B cell (primary cell): Measurements from ENCODE around the gene C6orf47. TPM values are rescaled to one million over a fixed set of nuclear protein-coding genes. Genes with fewer than 3 reads are reported as not detected.

Experiments used
- ATAC-seq: fragments of 200-7000 bp; cut with Tn5 transposase; one replicate; pipeline ENCODE4 v1.10.0; 2021; ENCODE audit warnings: low read depth, mild to moderate bottlenecking, moderate number of reproducible peaks, moderate library complexity
- CTCF ChIA-PET: fragments of 350-600 bp; sonication (Branson Sonifier 250); formaldehyde crosslinking; loops from one replicate; lab custom pipeline; 2021; ENCODE audit warnings: antibody characterized with exemption, inconsistent platforms; lab: Charles Lee
- POLR2A ChIA-PET: fragments of 350-600 bp; sonication (Branson Sonifier 250); formaldehyde crosslinking; loops from one replicate; lab custom pipeline; 2021; ENCODE audit warnings: antibody characterized with exemption; lab: Charles Lee
- DNase-seq: peaks from one replicate; pipeline ENCODE4 v3.0.0; 2013
- H2AFZ ChIP-seq: 2 replicates; pipeline ENCODE4 v1.6.1; 2012; ENCODE audit warnings: mild to moderate bottlenecking, low read depth, low read length; ENCODE audit not compliant: insufficient read depth, poor library complexity, severe bottlenecking
- H3K27ac ChIP-seq, 2 donors: 1 replicate in 1 of 2; 2 replicates in 1 of 2; pipeline ENCODE4 v1.5.1; 2012 to 2013; ENCODE audit warnings: low read length in 2 of 2, mild to moderate bottlenecking in 2 of 2, moderate library complexity in 1 of 2
- H3K27me3 ChIP-seq, 4 experiments: fragments of 200-600 bp in 1 of 4; sonication (generic) in 1 of 4; replicated peaks in 1 of 4; 1 replicate in 2 of 4; 2 replicates in 2 of 4; pipeline versions ENCODE4 v1.6.1 to v1.7.0; 2013 to 2016; ENCODE audit warnings: low read length in 3 of 4, mild to moderate bottlenecking in 2 of 4, mixed read lengths in 1 of 4, moderate library complexity in 1 of 4; ENCODE audit not compliant: insufficient read depth in 4 of 4, control insufficient read depth in 3 of 4; ENCODE audit errors: control extremely low read depth in 1 of 4
- H3K36me3 ChIP-seq, 2 experiments: replicated peaks in 1 of 2; 1 replicate in 1 of 2; 2 replicates in 1 of 2; pipeline versions ENCODE4 v1.6.1 to v1.7.1; 2013; ENCODE audit warnings: low read length in 1 of 2; ENCODE audit not compliant: insufficient read depth in 2 of 2, control insufficient read depth in 1 of 2; ENCODE audit errors: control extremely low read depth in 1 of 2, extremely low read depth in 1 of 2
- H3K4me1 ChIP-seq, 2 donors: fragments of 200-600 bp in 1 of 2; sonication (generic) in 1 of 2; 1 replicate in 1 of 2; 2 replicates in 1 of 2; pipeline versions ENCODE4 v1.5.1 to v1.6.1; 2013 to 2017; ENCODE audit warnings: low read length in 2 of 2; ENCODE audit not compliant: control insufficient read depth in 2 of 2, insufficient read depth in 2 of 2
- H3K4me2 ChIP-seq: replicated peaks from 2 replicates; pipeline ENCODE3; 2012; ENCODE audit warnings: mild to moderate bottlenecking, low read depth, low read length; ENCODE audit not compliant: poor library complexity, severe bottlenecking
- H3K4me3 ChIP-seq, 5 experiments: fragments of 200-600 bp in 1 of 5; sonication (generic) in 1 of 5; 1 replicate in 3 of 5; 2 replicates in 2 of 5; pipeline versions ENCODE4 v1.5.1 to v1.7.0; 2011 to 2016; ENCODE audit warnings: low read length in 4 of 5, mild to moderate bottlenecking in 4 of 5, low read depth in 2 of 5, control low read depth in 1 of 5, moderate library complexity in 1 of 5; ENCODE audit not compliant: insufficient read depth in 1 of 5; ENCODE audit errors: control extremely low read depth in 1 of 5, extremely low read depth in 1 of 5
- H3K79me2 ChIP-seq: fragments of 200-600 bp; sonication (generic); one replicate; pipeline ENCODE4 v1.6.0; 2016; ENCODE audit warnings: low read length; ENCODE audit not compliant: control insufficient read depth, insufficient read depth
- H3K9ac ChIP-seq: fragments of 200-600 bp; sonication (generic); 2 replicates; pipeline ENCODE4 v1.6.1; 2017; ENCODE audit warnings: mild to moderate bottlenecking, low read length, moderate library complexity
- H3K9me3 ChIP-seq, 3 donors: one replicate each; pipeline versions ENCODE4 v1.6.1 to v1.7.1; 2013; ENCODE audit warnings: low read length in 2 of 3; ENCODE audit not compliant: control insufficient read depth in 2 of 3, insufficient read depth in 1 of 3; ENCODE audit errors: control extremely low read depth in 1 of 3
- H4K20me1 ChIP-seq: 2 replicates; pipeline ENCODE4 v1.6.0; 2012; ENCODE audit warnings: mild to moderate bottlenecking, low read length; ENCODE audit not compliant: insufficient read depth, control insufficient read depth, poor library complexity, severe bottlenecking
- H3K27ac Mint-ChIP-seq: one replicate; pipeline ENCODE4 v1.8.0; 2021; ENCODE audit warnings: mixed read lengths
- H3K27me3 Mint-ChIP-seq: one replicate; pipeline ENCODE4 v1.8.0; 2021; ENCODE audit warnings: mixed read lengths
- H3K4me1 Mint-ChIP-seq: one replicate; pipeline ENCODE4 v1.8.0; 2021; ENCODE audit warnings: mixed read lengths
- H3K4me3 Mint-ChIP-seq: one replicate; pipeline ENCODE4 v1.8.0; 2021; ENCODE audit warnings: mixed read lengths
- H3K9me3 Mint-ChIP-seq: one replicate; pipeline ENCODE4 v1.8.0; 2022; ENCODE audit warnings: mixed read lengths; ENCODE audit not compliant: insufficient read depth
- EZH2 ChIP-seq: IDR thresholded peaks from 2 replicates; pipeline ENCODE4 v1.6.1; 2012; ENCODE audit warnings: borderline replicate concordance, low read depth, mild to moderate bottlenecking, moderate library complexity, low read length; ENCODE audit not compliant: insufficient read depth, poor library complexity, severe bottlenecking
- WGBS: methylation state at CpG from one replicate; pipeline ENCODE4 v1.1.5; 2013; ENCODE audit warnings: missing lambda C conversion rate; ENCODE audit not compliant: insufficient coverage; 5-methylcytosine and 5-hydroxymethylcytosine counted together
- intact Hi-C: fragments of 100-400 bp; cut with micrococcal nuclease; formaldehyde crosslinking; loops from one replicate; pipeline ENCODE4 v1.10.0; 2022
- polyA plus RNA-seq: library from polyadenylated mRNA; depleted of rRNA; stranded (reverse); fragments of >200 nt; gene quantifications from 2 replicates; pipeline ENCODE4 v1.2.3, GENCODE V29; 2012
- total RNA-seq, 2 donors: library from RNA; stranded (reverse); fragments of 120-200 nt in 1 of 2; gene quantifications; 1 replicate in 1 of 2; 2 replicates in 1 of 2; pipeline versions ENCODE4 v1.2.3 to v1.2.4, GENCODE V29; 2013 to 2022
- TF ChIP-seq, protein P1 (sequence below): fragments of 200-600 bp; IDR thresholded peaks from one replicate; pipeline ENCODE4 v1.8.0; 2022; ENCODE audit warnings: antibody characterized with exemption, mild to moderate bottlenecking

C6orf47 gene
- total and polyA plus RNA-seq, 2 donors (not counting 1 experiment from before 2014, with no cell fraction given): 7.6 to 34.0 TPM

DNA sequence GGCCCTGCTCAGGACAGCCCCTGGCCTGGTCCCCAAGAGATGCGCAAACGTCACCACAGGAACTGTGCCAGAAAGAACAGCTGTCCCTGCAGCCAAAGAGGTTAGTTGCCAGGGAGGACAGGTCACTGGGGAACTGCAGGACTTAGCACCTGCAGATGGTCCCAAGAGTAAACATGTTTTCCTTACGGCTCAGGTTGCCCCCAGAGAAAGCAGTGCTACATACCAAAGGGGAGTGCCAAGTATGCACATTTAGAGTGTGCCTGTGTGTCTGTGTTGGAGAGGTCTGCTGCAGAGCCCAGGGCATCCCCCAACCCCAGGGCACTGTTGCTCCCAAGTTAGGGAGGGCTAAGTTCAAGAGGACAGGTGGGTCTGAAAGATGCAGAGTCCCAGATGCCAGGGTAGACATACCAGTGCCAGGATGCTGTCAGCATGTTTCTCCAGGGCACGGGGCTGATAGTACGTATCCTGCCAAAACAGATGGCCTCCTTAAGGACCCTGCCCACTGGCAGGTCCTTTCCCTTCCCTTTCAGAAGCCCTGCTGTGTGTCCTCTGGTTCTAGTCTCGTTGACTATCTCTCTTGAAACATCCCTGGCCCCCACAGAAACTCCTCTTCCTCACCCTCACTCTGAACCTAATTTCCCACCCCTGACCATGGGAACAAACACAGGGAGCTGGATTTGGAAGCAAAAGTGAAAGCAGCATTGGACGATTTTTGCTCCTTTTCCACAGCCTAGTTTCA is 41.3 kb upstream of the C6orf47 start:
- H3K9me3 Mint-ChIP-seq: no peaks in the 10 kb centered on the region
- Histone ChIP-seq H3K79me2 (peaks cover 42% of the 10 kb centered on the region), H2AFZ (peak overlapping the region; percentile 89), H3K36me3 (peaks cover 0 to 36% of the 10 kb centered on the region in 2 experiments), H3K9me3 (no peaks in the 10 kb centered on the region), H3K4me1 (peaks cover 20 to 28% of the 10 kb centered on the region in 2 donors), H4K20me1 (no peaks in the 10 kb centered on the region), H3K4me2 (peak overlapping the region; percentile 75), H3K27ac (peak overlapping the region in 1 of 2 donors; percentile 93), H3K27me3 (no peaks in the 10 kb centered on the region), H3K4me3 (peak overlapping the region; percentile 65 to 98 (median 96)), H3K9ac (peak overlapping the region; percentile 97)
- H3K4me3 Mint-ChIP-seq: peak overlapping the region; percentile 98
- WGBS: 27% methylated on average over 6 of the region's 7 CpGs
- no peak for ATAC-seq
- no peaks in the 10 kb centered on the region for H3K27me3 Mint-ChIP-seq
- peak overlapping the region; percentile 91 for H3K27ac Mint-ChIP-seq
- peaks cover 32% of the 10 kb centered on the region for H3K4me1 Mint-ChIP-seq
- DNase-seq: no peak
- ChIA-PET POLR2A (no interaction called here), CTCF (interaction anchor here (1.7 to 2.3 kb wide), 2 partner anchors 68 to 129 kb away, joined by 8 to 11 read pairs; no protein-coding TSS in a partner anchor)
- no peak for TF ChIP-seq EZH2
- TF ChIP-seq, protein P1, sequence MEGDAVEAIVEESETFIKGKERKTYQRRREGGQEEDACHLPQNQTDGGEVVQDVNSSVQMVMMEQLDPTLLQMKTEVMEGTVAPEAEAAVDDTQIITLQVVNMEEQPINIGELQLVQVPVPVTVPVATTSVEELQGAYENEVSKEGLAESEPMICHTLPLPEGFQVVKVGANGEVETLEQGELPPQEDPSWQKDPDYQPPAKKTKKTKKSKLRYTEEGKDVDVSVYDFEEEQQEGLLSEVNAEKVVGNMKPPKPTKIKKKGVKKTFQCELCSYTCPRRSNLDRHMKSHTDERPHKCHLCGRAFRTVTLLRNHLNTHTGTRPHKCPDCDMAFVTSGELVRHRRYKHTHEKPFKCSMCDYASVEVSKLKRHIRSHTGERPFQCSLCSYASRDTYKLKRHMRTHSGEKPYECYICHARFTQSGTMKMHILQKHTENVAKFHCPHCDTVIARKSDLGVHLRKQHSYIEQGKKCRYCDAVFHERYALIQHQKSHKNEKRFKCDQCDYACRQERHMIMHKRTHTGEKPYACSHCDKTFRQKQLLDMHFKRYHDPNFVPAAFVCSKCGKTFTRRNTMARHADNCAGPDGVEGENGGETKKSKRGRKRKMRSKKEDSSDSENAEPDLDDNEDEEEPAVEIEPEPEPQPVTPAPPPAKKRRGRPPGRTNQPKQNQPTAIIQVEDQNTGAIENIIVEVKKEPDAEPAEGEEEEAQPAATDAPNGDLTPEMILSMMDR: no peak
- intact Hi-C loops: loop anchor here (5.0 kb wide), 1 partner anchor 35 kb away; the partner anchor contains the start of genes CSNK2B and LY6G5B
